SK-N-MC (cell line): ENCODE results near the gene HIKESHI.

Experiments
- EZH2 ChIP-seq: fragments of 200-600 bp; sonication (generic); IDR thresholded peaks from one replicate; pipeline ENCODE4 v1.6.1; 2017; ENCODE audit warnings: antibody characterized with exemption
- FOXP2 ChIP-seq: optimal IDR thresholded peaks from 2 replicates; pipeline ENCODE3; 2011; ENCODE audit warnings: mild to moderate bottlenecking, moderate library complexity; ENCODE audit not compliant: insufficient read depth; ENCODE audit errors: extremely low read length, control extremely low read depth
- POLR2AphosphoS5 ChIP-seq: IDR thresholded peaks from 2 replicates; pipeline ENCODE4 v1.6.1; 2012; ENCODE audit warnings: mild to moderate bottlenecking, low read depth, low read length, borderline replicate concordance

GRCh38 chr11:86292912-86293616 lies 9.0 kb upstream of the HIKESHI start:
- TF ChIP-seq EZH2, result no peak
- TF ChIP-seq POLR2AphosphoS5, result no peak
- TF ChIP-seq FOXP2, result no peak
